ENCODE results near the gene GPRC5D.

GPRC5D gene

DNA sequence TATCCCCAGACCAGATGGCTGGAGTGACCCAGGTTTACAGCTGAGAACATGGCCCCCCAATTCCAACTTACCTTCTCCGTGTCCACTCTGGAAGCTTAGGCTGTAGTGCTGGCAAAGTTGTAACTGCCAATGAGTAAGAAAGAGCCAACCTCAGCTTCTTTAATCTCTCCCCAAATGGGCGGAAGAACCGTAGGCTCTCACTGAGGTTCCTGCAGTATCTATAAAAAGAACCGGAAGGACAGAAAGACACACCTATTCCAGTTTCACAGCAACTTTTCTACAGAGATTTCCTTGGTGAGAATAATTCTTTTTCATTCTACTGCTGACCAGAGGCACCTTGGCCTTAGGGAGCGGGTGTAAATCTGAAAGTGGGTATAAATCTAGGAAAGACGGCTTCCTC is at the start of gene GPRC5D:
TSS of gene GPRC5D (minus strand) at position 135 of the 400 bp plus-strand sequence. CDS start 1,786 bp downstream, outside the sequence.
- DNase-seq (ENCODE audit: low spot score): no peak

DNA sequence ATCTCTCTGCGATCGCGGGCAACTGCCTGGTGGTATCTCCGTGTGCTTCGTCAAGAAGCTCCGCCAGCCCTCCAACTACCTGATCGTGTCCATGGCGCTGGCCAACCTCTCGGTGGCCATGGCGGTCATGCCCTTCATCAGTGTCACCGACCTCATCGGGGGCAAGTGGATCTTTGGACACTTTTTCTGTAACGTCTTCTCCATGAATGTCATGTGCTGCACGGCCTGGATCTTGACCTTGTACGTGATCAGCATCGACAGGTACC is 49.7 kb upstream of the GPRC5D start:
- DNase-seq (ENCODE audit: low spot score): no peak

DNA sequence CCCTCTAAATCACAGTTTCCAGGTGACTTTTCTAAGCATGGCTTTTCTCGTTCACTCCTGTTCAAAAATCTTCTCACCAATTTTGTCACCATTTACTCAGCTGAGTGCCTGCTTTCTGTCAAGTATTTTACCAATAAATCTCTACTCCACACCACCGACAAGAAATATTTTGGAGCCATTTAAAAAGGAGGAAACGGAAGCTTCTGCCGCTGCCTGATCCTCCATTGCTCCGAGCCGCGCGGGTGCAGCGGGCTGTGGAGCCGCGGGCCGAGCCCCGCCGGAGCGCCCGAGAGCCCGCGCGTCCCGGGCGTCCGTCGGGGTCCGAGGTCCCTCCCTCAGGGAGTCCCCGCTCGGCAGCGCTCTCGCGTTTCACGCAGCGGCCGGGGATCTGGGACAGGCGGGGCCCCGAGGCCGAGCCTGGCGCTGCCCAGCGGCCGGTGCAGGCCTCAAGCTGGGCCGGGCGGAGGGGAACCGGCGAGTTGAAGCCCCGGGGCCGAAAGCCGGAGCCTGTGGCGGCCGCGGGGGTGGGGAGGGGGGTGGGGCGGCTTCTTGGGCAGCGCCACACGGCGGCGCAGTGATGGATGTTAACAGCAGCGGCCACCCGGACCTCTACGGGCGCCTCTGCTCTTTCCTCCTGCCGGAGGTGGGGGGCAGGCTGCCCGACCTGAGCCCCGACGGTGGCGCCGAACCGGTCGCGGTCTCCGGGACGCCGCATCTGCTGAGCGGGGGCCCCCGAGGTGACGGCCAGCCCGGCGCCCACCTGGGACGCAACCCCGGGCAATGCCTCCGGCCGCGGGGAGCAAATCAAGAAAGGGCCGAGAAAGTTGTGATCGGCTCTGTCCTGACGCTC is 49.2 kb upstream of the GPRC5D start:
- peak; percentile 74 for DNase-seq (ENCODE audit: low spot score)

DNA sequence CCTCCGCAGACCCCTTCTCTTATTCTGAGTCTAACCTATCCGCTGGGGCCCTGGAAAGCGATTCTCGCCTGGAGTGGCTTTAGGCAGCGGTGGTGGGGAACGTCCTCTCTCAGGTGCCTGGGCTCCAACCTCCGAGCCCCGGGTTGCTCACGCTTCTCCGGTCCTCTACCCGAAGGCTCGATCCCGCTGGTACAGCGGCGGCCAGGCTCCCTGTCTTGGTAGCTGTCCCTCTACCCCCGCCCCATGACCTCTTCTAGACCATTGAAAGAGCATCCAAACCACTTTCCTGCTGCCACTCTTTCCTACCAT is 48.6 kb upstream of the GPRC5D start:
- DNase-seq (ENCODE audit: low spot score): no peak

DNA sequence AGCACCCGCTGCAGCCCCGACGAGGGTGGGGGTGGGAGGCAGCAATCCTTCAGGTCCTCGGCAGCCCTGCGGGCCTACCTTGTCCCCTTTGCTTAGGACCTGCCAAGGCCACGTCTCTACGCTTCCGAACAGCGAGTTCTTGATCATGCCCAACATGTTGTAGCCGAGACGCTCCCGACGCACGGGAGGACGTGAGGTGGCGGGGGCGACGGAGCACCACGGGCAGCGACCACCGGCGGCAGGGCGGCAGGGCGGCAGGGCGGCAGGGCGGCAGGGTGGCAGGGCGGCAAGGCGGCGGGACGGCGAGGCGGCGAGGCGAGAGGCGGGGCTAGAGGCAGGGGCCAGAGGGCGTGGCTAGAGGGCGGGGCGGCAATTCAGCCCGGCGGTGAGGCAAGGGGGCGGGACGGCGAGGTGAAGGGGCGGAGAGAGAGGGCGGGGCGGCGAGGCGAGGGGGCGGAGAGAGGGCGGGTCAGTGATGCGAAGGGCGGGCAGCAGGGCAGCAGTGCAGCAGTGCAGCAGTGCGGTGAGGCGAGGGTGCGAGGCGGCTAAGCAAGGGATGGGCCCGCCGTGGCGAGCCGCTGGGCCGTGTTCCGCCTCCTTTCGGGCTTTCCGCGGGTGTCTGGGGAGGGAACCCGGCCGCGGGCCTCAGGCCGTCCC is 48.1 kb upstream of the GPRC5D start, which contains the start of gene HEBP1:
TSS of gene HEBP1 (minus strand) at position 307 of the 657 bp plus-strand sequence. CDS start at position 156, 151 bp downstream.
- peak; percentile 90 for DNase-seq (ENCODE audit: low spot score)

DNA sequence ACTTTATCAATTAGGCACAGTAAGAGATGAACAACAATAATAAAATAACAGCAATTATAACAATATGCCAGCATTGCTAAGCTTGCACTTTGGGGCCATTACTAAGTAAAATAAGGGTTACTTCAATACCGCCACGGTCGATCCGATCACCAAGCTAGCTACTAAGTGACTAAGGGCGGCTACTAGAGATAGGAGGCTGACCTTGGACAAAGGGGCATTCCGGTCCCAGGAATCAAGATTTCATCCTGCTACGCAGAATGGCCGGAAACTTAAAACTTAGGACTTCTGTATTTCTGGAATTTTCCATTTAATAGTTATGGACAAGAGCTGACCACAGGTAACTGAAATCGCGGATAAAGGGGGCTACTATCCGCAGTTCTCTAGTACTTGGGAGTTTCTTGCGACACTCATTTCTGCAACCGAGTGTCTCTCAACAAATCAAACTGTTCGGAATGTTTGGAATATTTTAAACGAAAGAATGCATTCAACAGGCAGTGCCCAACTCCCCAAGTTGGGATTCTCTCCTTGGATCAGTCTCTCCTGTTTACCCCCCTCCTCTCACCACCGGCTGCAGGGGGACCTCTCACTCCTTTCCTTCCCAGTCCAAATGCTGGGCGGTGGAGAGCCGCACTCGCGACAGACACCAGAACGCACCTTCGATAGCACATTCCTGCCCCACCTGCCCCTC is 47.4 kb upstream of the GPRC5D start:
- peak; percentile 47 for DNase-seq (ENCODE audit: low spot score)

DNA sequence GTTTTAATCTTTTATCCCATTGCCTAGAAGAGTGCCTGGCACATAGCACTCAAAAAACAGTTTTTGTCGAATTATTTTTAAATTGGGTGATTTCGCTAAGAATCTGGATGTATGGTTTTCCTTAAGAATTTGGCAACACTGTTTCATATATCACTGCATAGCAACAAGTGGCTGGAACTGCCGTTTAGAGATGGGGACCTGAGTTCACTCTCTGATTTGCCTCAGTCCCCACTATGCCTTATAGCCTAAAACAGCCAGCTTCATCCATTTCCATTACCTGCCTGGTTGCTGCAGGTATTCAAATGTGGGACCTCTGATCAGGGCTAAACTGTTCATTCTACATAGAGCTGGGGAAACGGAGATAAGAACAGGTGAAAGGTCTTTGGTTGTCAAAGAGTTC is 46.3 kb upstream of the GPRC5D start:
- DNase-seq (ENCODE audit: low spot score): no peak

DNA sequence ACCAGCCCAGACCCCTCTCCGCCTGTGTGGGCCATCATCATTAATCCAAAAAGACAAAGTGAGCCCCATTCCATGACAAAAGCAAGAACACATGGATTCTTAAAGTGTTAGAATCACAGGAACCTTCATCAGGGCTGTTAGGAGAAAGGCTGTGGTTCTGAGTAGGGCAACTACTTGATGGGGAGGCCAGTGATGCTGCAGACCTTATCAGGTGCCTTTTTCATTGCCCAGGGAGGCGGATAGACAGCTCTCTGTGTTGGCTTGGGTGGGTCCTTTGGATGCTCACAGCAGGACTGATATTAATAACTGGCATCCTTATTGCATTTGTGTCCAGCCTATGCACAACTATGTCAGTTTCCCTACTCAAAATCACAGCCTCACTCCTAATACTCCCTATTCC is 45.8 kb upstream of the GPRC5D start:
- DNase-seq (ENCODE audit: low spot score): no peak

DNA sequence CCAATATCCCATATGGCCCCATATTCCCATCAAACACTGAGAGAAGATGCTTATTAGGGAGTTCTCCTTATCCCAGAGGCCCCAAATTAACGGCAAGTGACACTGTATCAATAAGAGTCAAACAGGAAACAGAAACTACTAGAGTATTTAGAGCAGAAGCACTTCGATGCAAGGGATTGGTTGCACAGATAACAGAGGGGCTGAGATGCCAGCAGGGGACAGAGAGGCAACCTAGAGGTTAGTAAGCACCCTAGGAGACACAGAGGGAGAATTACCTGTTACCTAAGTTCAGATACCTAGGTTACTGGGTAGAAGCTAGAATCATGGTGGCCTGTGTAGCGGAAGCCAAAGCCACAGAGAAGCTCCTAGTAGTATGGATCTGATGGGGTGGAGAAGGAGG is 45.2 kb upstream of the GPRC5D start:
- DNase-seq (ENCODE audit: low spot score): no peak

DNA sequence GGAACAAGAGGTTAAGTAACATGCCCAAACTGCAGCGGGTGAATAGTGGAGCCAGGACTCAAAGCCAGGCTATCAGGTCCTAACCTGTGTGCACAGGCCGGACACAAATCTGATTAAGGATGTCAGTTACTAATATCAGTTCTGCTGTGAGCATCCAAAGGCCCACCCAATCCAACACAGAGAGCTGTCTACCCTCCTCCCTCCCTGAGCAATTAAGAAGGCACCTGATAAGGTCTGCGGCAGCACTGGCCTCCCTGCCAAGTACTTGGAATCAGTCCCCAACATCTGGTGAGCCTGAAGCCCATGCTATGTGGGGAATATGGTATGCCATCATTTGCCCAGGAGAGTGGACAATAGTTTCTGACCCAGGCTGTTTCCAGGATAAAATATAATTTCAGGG is 44.2 kb upstream of the GPRC5D start:
- no peak for DNase-seq (ENCODE audit: low spot score)

DNA sequence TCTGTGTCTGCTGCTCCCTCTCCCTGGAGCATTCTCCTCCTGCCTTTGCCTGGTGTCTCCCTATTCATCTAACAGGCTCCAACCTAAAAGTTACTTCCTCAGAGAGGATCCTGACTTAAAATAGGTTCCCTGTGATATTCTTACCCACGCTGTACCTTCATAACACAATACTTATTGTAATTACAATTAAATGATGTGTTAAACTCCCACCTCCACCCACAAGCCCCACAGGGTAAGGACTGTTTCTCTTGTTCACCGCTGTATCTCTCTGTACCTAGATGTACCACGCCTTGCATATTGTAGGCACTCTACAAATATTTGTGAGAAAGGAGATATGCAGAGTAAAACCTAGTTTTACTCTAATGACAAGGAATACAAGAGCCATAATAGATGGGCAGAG is 43.1 kb upstream of the GPRC5D start:
- DNase-seq (ENCODE audit: low spot score): no peak

DNA sequence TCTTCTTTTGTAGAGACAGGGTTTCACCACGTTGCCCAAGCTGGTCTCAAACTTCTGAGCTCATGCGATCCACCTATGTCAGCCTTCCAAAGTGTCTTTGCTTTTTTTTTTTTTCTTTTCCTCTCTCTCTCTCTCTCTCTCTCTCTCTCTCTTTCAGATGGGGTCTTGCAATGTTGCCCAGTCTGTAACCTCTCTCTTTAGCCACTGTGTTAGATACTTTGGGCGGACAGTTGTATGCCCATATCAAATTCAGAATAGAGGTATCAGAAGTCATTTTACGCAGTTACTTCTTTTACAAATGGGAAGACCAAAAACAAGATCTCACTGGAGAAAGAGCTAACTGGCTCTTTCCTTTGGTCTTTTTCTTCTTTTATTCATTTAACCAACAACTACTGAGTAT is 41.4 kb upstream of the GPRC5D start:
- no peak for DNase-seq (ENCODE audit: low spot score)

DNA sequence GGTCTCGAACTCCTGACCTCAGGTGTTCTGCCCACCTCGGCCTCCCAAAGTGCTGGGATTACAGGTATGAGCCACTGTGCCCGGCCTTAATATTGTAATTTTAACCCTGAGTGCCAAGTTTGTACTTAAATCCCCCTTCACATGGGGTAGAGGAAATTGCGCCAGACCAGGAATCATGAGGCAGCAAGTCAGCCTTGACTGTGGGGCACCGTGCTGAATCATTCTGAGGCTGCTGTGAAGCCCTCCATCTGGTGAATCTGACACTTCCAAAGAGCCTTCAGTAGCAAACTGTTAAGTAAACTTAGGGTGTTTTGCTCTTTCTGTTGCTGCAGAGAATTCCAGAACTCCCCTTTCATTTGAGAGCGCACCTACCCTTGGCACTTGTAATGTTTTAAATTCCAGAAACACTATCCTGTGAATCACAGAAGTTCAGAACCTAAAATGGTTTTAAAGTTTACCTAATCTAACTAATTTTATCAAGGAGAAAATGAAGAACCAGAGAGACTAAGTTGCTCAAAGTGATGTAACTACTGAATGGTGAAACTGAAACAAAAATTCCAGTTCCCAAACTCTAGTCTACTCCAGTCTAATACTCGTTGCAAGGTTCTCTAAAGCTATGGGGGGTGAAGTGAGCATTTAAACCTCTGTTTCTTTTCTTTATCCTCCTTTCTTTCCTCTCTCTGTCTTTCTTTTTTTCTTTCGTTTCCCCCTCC is 40.6 kb upstream of the GPRC5D start:
- DNase-seq (ENCODE audit: low spot score): no peak

DNA sequence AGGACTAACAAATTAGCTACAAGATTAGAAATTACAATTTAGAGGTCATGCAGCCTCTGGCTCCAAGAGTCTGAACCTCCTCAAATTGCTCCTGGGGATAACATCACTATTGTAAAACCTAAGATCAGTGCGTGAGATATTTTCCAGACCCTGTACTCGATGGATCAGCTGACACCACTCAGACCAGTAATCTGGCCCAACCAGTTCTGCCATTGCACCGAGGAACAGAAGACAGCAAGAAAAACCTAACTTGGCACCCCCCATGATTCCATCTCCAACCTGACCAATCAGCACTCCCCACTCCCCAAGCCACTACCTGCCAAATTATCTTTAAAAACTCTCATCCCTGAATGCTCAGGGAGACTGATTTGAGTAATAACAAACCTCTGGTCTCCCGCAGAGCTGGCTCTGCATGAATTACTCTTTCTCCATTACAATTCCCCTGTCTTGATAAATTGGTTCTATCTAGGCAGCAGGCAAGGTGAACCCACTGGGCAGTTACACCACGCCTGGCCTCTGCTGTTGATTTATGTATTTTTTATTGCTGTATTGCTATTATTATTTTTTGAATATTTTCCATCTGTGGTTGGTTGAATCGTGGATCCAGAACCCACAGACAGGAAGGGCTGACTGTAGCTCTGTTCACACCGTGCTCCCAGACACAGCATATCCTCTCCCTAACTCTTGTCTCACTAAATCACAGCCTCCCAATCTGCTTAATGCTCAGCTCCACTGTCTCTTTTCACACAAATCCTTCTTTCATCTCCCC is 38.9 kb upstream of the GPRC5D start:
- no peak for DNase-seq (ENCODE audit: low spot score)

DNA sequence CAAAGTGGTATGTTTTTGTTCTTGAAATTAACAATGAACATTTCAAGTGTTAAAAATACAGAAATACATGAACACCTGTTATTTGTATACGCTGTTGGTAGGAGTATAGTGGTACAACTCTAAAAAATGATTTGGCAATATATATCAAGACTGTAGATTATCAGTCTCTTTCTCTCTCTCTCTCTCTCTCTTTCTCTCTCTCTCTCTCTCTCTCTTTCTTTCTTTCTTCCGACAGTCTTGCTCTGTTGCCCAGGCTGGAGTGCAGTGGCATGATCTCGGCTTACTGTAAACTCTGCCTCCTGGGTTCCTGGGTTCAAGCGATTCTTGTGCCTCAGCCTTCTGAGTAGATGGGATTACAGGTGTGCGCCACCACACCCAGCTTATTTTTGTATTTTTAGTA is 35.5 kb upstream of the GPRC5D start:
- no peak for DNase-seq (ENCODE audit: low spot score)

DNA sequence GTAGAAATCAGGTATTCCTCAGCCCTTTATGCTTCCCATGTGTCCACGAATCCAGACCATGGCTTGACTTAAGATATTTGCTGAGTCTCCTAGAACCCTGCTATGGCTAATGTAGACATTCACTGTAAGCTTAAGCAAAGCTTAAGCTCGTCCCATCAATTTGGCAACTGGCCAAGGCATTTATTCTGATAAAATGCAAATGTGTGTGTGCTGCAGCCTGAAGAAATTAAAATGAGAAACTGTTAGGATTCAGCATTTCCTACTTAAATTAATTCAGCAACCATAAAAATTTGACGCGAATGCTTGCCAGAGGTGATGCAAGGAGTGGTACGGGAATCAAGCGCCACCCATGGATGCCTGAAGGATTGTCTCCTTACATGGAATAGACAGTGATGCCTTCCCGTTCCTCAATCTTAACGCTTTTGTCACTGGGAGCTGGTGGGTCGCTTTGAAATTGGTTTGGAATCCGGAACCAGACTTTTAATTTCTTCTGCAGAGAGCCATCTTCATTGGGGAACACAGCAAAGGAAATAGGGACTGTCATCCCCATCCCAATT is 34.9 kb upstream of the GPRC5D start:
- DNase-seq (ENCODE audit: low spot score): no peak

DNA sequence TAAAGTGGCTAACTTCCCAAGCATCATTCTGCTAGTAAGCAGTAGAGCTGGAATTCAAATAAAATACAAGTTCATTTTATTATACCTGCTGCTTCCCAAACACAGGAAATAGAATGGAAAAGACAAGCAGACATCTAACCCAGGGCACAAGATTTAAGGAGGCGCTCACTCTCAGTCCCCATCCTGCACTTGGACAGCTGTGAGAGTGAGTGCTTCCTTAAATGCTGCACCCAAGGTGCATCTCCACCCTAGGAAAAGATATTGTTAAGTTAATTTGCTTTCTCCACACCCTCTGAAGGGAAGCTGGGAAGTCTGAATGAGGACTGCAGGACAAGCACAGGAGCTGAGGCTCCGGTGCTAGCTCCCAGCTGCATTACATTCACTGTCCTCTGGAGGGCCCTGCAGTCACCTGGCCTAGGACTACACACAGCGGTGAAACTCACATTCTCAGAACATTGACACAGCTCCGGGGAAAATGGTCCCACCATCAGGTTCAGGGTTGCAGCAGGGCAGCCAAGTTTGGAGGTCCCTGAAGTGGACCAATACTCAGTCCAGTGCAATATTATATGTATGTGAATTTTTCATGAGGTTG is 33.9 kb upstream of the GPRC5D start:
- DNase-seq (ENCODE audit: low spot score): peak; percentile 55

DNA sequence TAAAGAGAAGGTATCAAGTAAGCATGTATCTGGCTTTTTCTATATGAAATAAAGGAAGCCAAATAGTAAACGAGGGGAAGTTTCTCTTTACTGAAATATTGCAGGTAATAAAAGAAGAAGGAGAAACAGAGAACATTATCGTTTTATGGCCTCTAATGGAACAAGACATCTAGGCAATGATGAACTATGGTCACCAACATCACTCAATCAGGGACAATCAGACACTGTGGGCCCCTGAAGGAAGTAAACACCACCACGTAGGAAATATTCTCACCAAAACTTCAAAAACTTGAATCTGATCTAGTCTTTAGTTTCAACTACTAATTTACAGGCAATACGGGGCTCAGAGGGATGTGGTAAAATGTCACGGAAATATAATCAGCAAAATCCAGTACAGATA is 32.2 kb upstream of the GPRC5D start:
- DNase-seq (ENCODE audit: low spot score): no peak

DNA sequence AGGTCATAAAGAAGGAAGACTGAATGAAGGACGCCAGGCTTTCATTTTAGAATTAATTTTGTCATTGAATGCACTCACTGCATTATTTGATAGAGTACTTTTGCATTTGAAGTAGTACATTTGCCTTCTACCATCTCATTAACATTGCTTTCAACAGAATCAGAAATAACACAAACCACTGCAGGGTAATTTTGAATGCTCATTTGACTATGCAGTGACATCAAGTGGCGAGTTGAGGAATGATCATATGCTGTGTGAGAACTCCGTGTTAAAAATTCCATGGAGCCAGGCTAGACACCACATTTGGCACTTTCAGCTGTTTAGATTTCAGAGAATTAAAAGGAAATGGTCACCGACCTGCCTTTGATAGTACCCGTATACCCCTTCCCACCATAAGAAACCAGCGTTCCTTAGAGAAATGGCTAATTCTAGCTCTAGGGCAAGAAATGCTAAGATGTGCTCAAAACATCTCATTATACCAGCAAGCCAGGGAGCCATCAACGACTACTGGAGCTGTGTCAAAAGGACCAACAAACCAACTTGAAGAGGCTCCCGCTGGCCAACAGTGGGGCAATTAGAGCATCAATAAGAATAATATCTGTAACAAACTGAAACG is 31.6 kb upstream of the GPRC5D start:
- peak; percentile 34 for DNase-seq (ENCODE audit: low spot score)

DNA sequence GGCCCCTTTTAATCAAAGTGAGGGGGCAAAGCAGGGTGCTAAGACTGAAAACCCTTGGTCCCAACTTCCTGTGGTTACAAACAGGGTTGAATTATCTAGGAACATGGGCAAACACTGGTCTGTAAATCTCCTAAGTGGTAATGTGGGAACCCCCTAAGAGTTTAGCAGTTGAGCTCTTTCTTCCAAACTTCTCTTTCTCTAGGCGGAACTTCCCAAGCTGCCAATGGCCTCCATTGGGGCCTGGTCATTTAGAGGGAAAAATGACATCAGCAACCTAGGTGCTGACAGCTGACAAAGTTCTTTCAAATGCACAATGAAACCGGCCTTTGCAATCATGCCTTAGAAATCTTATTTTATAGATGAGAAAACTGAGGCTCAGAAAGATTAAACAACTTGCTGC is 30.4 kb upstream of the GPRC5D start:
- no peak for DNase-seq (ENCODE audit: low spot score)

DNA sequence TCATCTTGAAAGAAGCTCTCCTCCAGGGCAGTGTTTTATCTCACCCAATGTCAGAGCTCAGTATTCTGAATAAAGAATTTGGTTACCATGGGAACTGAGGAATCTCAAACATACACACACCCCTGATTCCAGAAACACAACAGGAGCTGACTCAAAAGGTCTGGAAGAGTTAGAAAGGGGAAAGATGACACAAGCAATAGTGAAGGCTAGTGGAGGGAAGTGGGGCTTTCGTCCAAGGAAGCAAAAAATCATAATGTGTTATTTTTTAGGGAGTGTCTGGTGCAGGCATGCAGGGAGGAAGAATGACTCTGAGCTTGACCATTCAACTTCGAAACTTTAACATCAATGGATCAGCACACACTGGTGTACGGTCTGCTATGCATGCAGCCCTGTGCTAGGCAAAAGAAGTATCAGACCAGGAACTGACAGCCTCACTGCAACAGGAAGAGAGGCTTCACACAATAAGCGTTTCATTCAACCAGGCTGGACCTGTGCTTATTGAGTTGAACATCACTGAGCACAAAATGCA is 27.8 kb upstream of the GPRC5D start:
- DNase-seq (ENCODE audit: low spot score): no peak
